LHCN-M2 (cell line): Measurements from ENCODE around the gene EGLN2. TPM values are rescaled to one million over a fixed set of nuclear protein-coding genes. Genes with fewer than 3 reads are reported as not detected.
"Not testable (repeated sequence)": the region's sequence is repeated elsewhere in the genome, so short reads cannot be mapped to it uniquely, and the experiment has no call there.

Source experiments
- DNase-seq: peaks from one replicate; pipeline ENCODE4 v3.0.0-alpha.2; 2012; ENCODE audit warnings: low read depth
- total RNA-seq: library from RNA; depleted of rRNA; stranded (reverse); fragments of >200 nt; gene quantifications from 2 replicates; pipeline ENCODE4 v1.2.3, GENCODE V29; 2014; rRNA removed

Gene EGLN2
- total RNA-seq, 1 experiment from 2014 or later = 101 TPM

GRCh38 chr19:40842997-40843652 lies 44.1 kb downstream of the EGLN2 start:
- DNase-seq = not testable (repeated sequence)

GRCh38 chr19:40843653-40844052 lies 44.7 kb downstream of the EGLN2 start:
- DNase-seq = not testable (repeated sequence)

- DNase-seq = not testable (repeated sequence)
Measured at GRCh38 chr19:40846722-40847121, 47.7 kb downstream of the EGLN2 start.

GRCh38 chr19:40850277-40850676 lies 51.3 kb downstream of the EGLN2 start, which contains the start of gene CYP2A6:
TSS of gene CYP2A6 (minus strand) at chr19:40850447. CDS start at chr19:40850426, 21 bp downstream.
- not testable (repeated sequence) for DNase-seq

- not testable (repeated sequence) for DNase-seq
Measured at GRCh38 chr19:40852467-40853152, 53.6 kb downstream of the EGLN2 start.

Other genes with a start within 250 kb of the EGLN2 start
- 63.5 and 85.6 TPM in 2 replicates for gene SHKBP1, start 222.3 kb upstream of the EGLN2 start, total RNA-seq
- 5.0 and 7.3 TPM in 2 replicates for gene LTBP4, start 197.8 kb upstream of the EGLN2 start, total RNA-seq
- 39.9 and 41.3 TPM in 2 replicates for gene NUMBL, start 108.5 kb upstream of the EGLN2 start, total RNA-seq
- 37.2 and 54.7 TPM in 2 replicates for gene COQ8B, start 82.3 kb upstream of the EGLN2 start, total RNA-seq
- 9.2 and 11.1 TPM in 2 replicates for gene ITPKC, start 82.1 kb upstream of the EGLN2 start, total RNA-seq
- gene ACTMAP, start 48.7 kb upstream of the EGLN2 start, total RNA-seq = 1.6 and 2.0 TPM in 2 replicates
- gene SNRPA, start 48.0 kb upstream of the EGLN2 start, total RNA-seq = 97.5 and 115 TPM in 2 replicates
- gene MIA, start 23.7 kb upstream of the EGLN2 start, total RNA-seq = not detected in 2 replicates
- gene RAB4B, start 20.9 kb upstream of the EGLN2 start, total RNA-seq = 19.7 and 28.6 TPM in 2 replicates
- not detected in 2 replicates for gene CYP2A6, start 51.3 kb downstream of the EGLN2 start, total RNA-seq
- not detected in 2 replicates for gene CYP2A7, start 83.0 kb downstream of the EGLN2 start, total RNA-seq
- gene CYP2B6, start 192.1 kb downstream of the EGLN2 start, total RNA-seq = not detected in 2 replicates